ENCODE results near the gene MPPED1. TPM values are rescaled to one million over a fixed set of nuclear protein-coding genes. Genes with fewer than 3 reads are reported as not detected.

MPPED1 gene
- total RNA-seq, 1 experiment from 2014 or later, result 0.28 TPM

DNA sequence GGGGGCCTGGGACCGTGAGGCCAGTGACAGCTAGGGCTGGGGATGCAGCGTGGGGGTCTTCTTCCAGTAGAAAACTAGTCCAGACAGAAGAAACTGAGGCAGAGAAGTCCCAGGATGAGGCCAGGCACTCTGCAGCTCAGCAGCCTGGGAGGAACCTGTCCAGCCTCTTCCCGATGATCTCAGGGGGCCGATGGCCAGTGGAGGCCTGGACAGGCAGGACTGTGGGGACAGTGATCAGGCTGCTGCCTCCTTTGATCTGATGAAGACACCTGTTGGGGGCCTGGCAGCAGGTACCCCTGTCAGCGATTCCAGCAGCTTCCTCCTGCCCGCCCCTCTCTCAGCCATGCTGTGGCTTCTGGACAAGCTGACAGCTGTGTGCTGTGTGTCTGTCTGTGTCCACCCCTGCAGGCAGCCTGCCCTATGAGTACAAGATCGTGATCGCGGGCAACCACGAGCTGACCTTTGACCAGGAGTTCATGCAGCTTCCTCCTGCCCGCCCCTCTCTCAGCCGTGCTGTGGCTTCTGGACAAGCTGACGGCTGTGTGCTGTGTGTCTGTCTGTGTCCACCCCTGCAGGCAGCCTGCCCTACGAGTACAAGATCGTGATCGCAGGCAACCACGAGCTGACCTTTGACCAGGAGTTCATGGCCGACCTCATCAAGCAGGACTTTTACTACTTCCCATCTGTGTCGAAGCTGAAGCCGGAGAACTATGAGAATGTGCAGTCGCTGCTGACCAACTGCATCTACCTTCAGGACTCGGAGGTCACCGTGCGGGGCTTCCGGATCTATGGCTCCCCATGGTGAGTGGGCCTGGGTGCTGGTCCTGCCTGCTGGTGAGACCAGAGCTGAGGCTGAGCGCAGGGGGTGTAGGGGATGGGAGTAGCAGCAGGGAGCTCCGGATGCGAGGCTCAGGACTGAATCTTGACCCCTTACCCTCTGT is 62.6 kb downstream of the MPPED1 start:
- Histone ChIP-seq H2BK12ac (ENCODE audit: insufficient read length, low read depth, low read length) (no peak overlapping the region), H3K79me2 (ENCODE audit: insufficient read depth, low read length) (no peaks in the 10 kb centered on the region), H3K56ac (ENCODE audit: insufficient read length, low read depth, low read length) (no peak overlapping the region), H3K4ac (ENCODE audit: low read depth, low read length) (no peak overlapping the region), H3K14ac (ENCODE audit: insufficient read depth, low read length) (no peak overlapping the region; the same call in 1 of the 2 replicates), H2AK5ac (ENCODE audit: insufficient read length, low read length) (no peak overlapping the region), H3K9ac (ENCODE audit: extremely low read depth, insufficient read length, low read length) (no peak overlapping the region), H3K4me2 (ENCODE audit: insufficient read depth, insufficient read length, low read length) (no peak overlapping the region), H3T11ph (ENCODE audit: low read length) (no peak overlapping the region), H3K18ac (ENCODE audit: insufficient read length, low read depth, low read length) (no peak overlapping the region), H2BK20ac (ENCODE audit: low read depth, low read length, poor library complexity, severe bottlenecking) (no peak overlapping the region), H3K27me3 (ENCODE audit: insufficient read depth, low read length) (no peaks in the 10 kb centered on the region), H4K20me1 (ENCODE audit: control insufficient read depth, insufficient read depth, insufficient read length) (no peaks in the 10 kb centered on the region), H2BK120ac (ENCODE audit: low read depth, low read length, poor library complexity, severe bottlenecking) (no peak overlapping the region), H3K9me3 (ENCODE audit: control insufficient read depth, low read depth, low read length) (no peaks in the 10 kb centered on the region), H4K8ac (replicated peaks; ENCODE audit: insufficient read length, low read depth, low read length) (no peak overlapping the region), H2AFZ (ENCODE audit: low read length) (no peak overlapping the region), H4K91ac (ENCODE audit: insufficient read length, low read depth, low read length) (no peak overlapping the region), H4K5ac (ENCODE audit: insufficient read length, low read depth, low read length) (no peak overlapping the region), H3K23me2 (ENCODE audit: insufficient read length, low read depth, low read length, poor library complexity, severe bottlenecking) (no peaks in the 10 kb centered on the region), H2BK5ac (ENCODE audit: insufficient read length, low read length) (no peak overlapping the region), H3K79me1 (ENCODE audit: insufficient read depth, low read depth, low read length, poor library complexity, severe bottlenecking) (no peaks in the 10 kb centered on the region), H3K23ac (ENCODE audit: insufficient read length, low read depth, low read length) (no peak overlapping the region), H3K27ac (ENCODE audit: insufficient read length, low read depth, low read length) (no peak overlapping the region), H3K4me1 (ENCODE audit: insufficient read depth, low read length) (no peaks in the 10 kb centered on the region), H2BK15ac (ENCODE audit: low read depth, low read length) (no peak overlapping the region)
- Mint-ChIP-seq H3K36me3 (ENCODE audit: insufficient read depth in 1 of 3, low read depth in 3 of 3) (no peaks in the 10 kb centered on the region), H3K4me1 (no peaks in the 10 kb centered on the region), H3K27ac (peak overlapping the region in 1 of 3 experiments; percentile 19; a peak in 1 of 7 replicates), H3K9me3 (no peaks in the 10 kb centered on the region), H3K4me3 (no peak overlapping the region), H3K27me3 (ENCODE audit: low read depth) (peaks cover 15% of the 10 kb centered on the region)
- no peak for DNase-seq
- TF ChIP-seq, protein P1, sequence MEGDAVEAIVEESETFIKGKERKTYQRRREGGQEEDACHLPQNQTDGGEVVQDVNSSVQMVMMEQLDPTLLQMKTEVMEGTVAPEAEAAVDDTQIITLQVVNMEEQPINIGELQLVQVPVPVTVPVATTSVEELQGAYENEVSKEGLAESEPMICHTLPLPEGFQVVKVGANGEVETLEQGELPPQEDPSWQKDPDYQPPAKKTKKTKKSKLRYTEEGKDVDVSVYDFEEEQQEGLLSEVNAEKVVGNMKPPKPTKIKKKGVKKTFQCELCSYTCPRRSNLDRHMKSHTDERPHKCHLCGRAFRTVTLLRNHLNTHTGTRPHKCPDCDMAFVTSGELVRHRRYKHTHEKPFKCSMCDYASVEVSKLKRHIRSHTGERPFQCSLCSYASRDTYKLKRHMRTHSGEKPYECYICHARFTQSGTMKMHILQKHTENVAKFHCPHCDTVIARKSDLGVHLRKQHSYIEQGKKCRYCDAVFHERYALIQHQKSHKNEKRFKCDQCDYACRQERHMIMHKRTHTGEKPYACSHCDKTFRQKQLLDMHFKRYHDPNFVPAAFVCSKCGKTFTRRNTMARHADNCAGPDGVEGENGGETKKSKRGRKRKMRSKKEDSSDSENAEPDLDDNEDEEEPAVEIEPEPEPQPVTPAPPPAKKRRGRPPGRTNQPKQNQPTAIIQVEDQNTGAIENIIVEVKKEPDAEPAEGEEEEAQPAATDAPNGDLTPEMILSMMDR (conservative IDR thresholded peaks at IDR 0.05), result no peak
- no CpG with 5 or more reads among the region's 28 CpGs for WGBS (ENCODE audit: extremely low coverage, insufficient read length, low lambda C conversion rate)

All from H9 (cell line).